H9 (cell line): Measurements from ENCODE around the gene IPO13. TPM values are rescaled to one million over a fixed set of nuclear protein-coding genes. Genes with fewer than 3 reads are reported as not detected.

Experiments
- DNase-seq: peaks from one replicate; pipeline ENCODE4 v3.0.0-alpha.2; 2017
- H2AFZ ChIP-seq: one replicate; pipeline ENCODE4 v1.6.1; 2013; ENCODE audit warnings: mild to moderate bottlenecking, low read length, control low read depth, moderate library complexity
- H2AK5ac ChIP-seq: 2 replicates; pipeline ENCODE4 v1.6.1; 2013; ENCODE audit warnings: low read length, control low read depth, mixed read lengths; ENCODE audit not compliant: insufficient read length
- H2BK120ac ChIP-seq: one replicate; pipeline ENCODE4 v1.6.1; 2013; ENCODE audit warnings: low read depth, mild to moderate bottlenecking, low read length, control low read depth, inconsistent platforms; ENCODE audit not compliant: poor library complexity, severe bottlenecking
- H2BK12ac ChIP-seq: 2 replicates; pipeline ENCODE4 v1.6.1; 2013; ENCODE audit warnings: low read length, control low read depth, mixed read lengths, low read depth; ENCODE audit not compliant: insufficient read length
- H2BK15ac ChIP-seq: 2 replicates; pipeline ENCODE4 v1.6.1; 2013; ENCODE audit warnings: low read depth, low read length, control low read depth
- H2BK20ac ChIP-seq: one replicate; pipeline ENCODE4 v1.6.1; 2013; ENCODE audit warnings: low read depth, mild to moderate bottlenecking, low read length, control low read depth, inconsistent platforms; ENCODE audit not compliant: poor library complexity, severe bottlenecking
- H2BK5ac ChIP-seq: 2 replicates; pipeline ENCODE4 v1.6.1; 2013; ENCODE audit warnings: low read length, control low read depth, mixed read lengths; ENCODE audit not compliant: insufficient read length
- H3K14ac ChIP-seq: 2 replicates; pipeline ENCODE4 v1.6.1; 2013; ENCODE audit warnings: low read length, control low read depth; ENCODE audit not compliant: insufficient read depth
- H3K18ac ChIP-seq: 2 replicates; pipeline ENCODE4 v1.6.1; 2013; ENCODE audit warnings: low read depth, mild to moderate bottlenecking, mixed read lengths, low read length, control low read depth; ENCODE audit not compliant: insufficient read length
- H3K23ac ChIP-seq: 2 replicates; pipeline ENCODE4 v1.6.1; 2013; ENCODE audit warnings: low read length, control low read depth, mixed read lengths, low read depth; ENCODE audit not compliant: insufficient read length
- H3K23me2 ChIP-seq: 2 replicates; pipeline ENCODE4 v1.6.1; 2013; ENCODE audit warnings: low read depth, mild to moderate bottlenecking, mixed read lengths, low read length, control low read depth; ENCODE audit not compliant: insufficient read length, poor library complexity, severe bottlenecking
- H3K27ac ChIP-seq: 2 replicates; pipeline ENCODE4 v1.5.1; 2013; ENCODE audit warnings: low read length, control low read depth, mixed read lengths, low read depth; ENCODE audit not compliant: insufficient read length
- H3K27me3 ChIP-seq: 2 replicates; pipeline ENCODE4 v1.6.1; 2013; ENCODE audit warnings: low read length, control low read depth, inconsistent platforms; ENCODE audit not compliant: insufficient read depth
- H3K4ac ChIP-seq: 2 replicates; pipeline ENCODE4 v1.6.1; 2013; ENCODE audit warnings: low read depth, mild to moderate bottlenecking, control low read depth, inconsistent platforms, low read length, moderate library complexity
- H3K4me1 ChIP-seq: 2 replicates; pipeline ENCODE4 v1.6.1; 2013; ENCODE audit warnings: low read length, control low read depth, inconsistent platforms; ENCODE audit not compliant: insufficient read depth
- H3K4me2 ChIP-seq: 2 replicates; pipeline ENCODE4 v1.6.1; 2013; ENCODE audit warnings: low read length, control low read depth, mixed read lengths; ENCODE audit not compliant: insufficient read length, insufficient read depth
- H3K56ac ChIP-seq: 2 replicates; pipeline ENCODE4 v1.6.1; 2013; ENCODE audit warnings: low read depth, mild to moderate bottlenecking, mixed read lengths, low read length, control low read depth; ENCODE audit not compliant: insufficient read length
- H3K79me1 ChIP-seq: 2 replicates; pipeline ENCODE4 v1.6.1; 2013; ENCODE audit warnings: low read depth, mild to moderate bottlenecking, moderate library complexity, low read length, control low read depth, inconsistent platforms; ENCODE audit not compliant: insufficient read depth, poor library complexity, severe bottlenecking
- H3K79me2 ChIP-seq: 2 replicates; pipeline ENCODE4 v1.6.1; 2013; ENCODE audit warnings: low read length, control low read depth, inconsistent platforms; ENCODE audit not compliant: insufficient read depth
- H3K9ac ChIP-seq: 2 replicates; pipeline ENCODE4 v1.6.1; 2013; ENCODE audit warnings: low read length, control low read depth, mixed read lengths; ENCODE audit not compliant: insufficient read length; ENCODE audit errors: extremely low read depth
- H3K9me3 ChIP-seq: one replicate; pipeline ENCODE4 v1.6.1; 2013; ENCODE audit warnings: low read depth, low read length, inconsistent platforms; ENCODE audit not compliant: control insufficient read depth
- H3T11ph ChIP-seq: one replicate; pipeline ENCODE4 v1.6.1; 2013; ENCODE audit warnings: mild to moderate bottlenecking, low read length, control low read depth, inconsistent platforms
- H4K20me1 ChIP-seq: one replicate; pipeline ENCODE4 v1.6.1; 2013; ENCODE audit not compliant: control insufficient read depth, insufficient read length, insufficient read depth
- H4K5ac ChIP-seq: 2 replicates; pipeline ENCODE4 v1.6.1; 2013; ENCODE audit warnings: low read depth, mild to moderate bottlenecking, mixed read lengths, low read length, control low read depth; ENCODE audit not compliant: insufficient read length
- H4K8ac ChIP-seq: replicated peaks from 2 replicates; pipeline ENCODE4 v1.6.1; 2013; ENCODE audit warnings: low read length, control low read depth, mixed read lengths, low read depth; ENCODE audit not compliant: insufficient read length
- H4K91ac ChIP-seq: 2 replicates; pipeline ENCODE4 v1.6.1; 2013; ENCODE audit warnings: low read depth, mild to moderate bottlenecking, moderate library complexity, mixed read lengths, low read length, control low read depth; ENCODE audit not compliant: insufficient read length
- H3K27ac Mint-ChIP-seq, 3 experiments: 2 replicates in 2 of 3; 3 replicates in 1 of 3; pipeline ENCODE4 v1.8.0; 2020 to 2021; ENCODE audit warnings: mixed read lengths in 3 of 3, mild to moderate bottlenecking in 1 of 3, moderate library complexity in 1 of 3
- H3K27me3 Mint-ChIP-seq: 2 replicates; pipeline ENCODE4 v1.8.0; 2021; ENCODE audit warnings: low read depth, mild to moderate bottlenecking, moderate library complexity, mixed read lengths
- H3K36me3 Mint-ChIP-seq, 3 experiments: 2 replicates in 2 of 3; 3 replicates in 1 of 3; pipeline ENCODE4 v1.8.0; 2020 to 2021; ENCODE audit warnings: low read depth in 3 of 3, mixed read lengths in 3 of 3; ENCODE audit not compliant: insufficient read depth in 1 of 3
- H3K4me1 Mint-ChIP-seq, 2 experiments: 2 replicates each; pipeline ENCODE4 v1.8.0; 2020; ENCODE audit warnings: mixed read lengths in 2 of 2
- H3K4me3 Mint-ChIP-seq, 2 experiments: 2 replicates in 1 of 2; 3 replicates in 1 of 2; pipeline ENCODE4 v1.8.0; 2020 to 2021; ENCODE audit warnings: mild to moderate bottlenecking in 2 of 2, mixed read lengths in 2 of 2, moderate library complexity in 1 of 2
- H3K9me3 Mint-ChIP-seq, 2 experiments: 2 replicates in 1 of 2; 3 replicates in 1 of 2; pipeline ENCODE4 v1.8.0; 2020; ENCODE audit warnings: mild to moderate bottlenecking in 2 of 2, mixed read lengths in 2 of 2, moderate library complexity in 1 of 2
- WGBS: extraction: QIAGEN DNeasy Blood & Tissue Kit; methylation state at CpG from one replicate; pipeline ENCODE4 v1.1.7; 2013; ENCODE audit warnings: missing lambda C conversion rate, low lambda C conversion rate, mixed read lengths; ENCODE audit not compliant: insufficient read length; ENCODE audit errors: extremely low coverage; 5-methylcytosine and 5-hydroxymethylcytosine counted together
- total RNA-seq: library from RNA; stranded (reverse); gene quantifications from 2 replicates; pipeline ENCODE4 v1.2.1, GENCODE V29; 2021
- TF ChIP-seq, protein P1 (sequence below): fragments of 200-600 bp; sonication (generic); conservative IDR thresholded peaks from 3 replicates; pipeline ENCODE4 v1.8.0; 2021; ENCODE audit warnings: antibody characterized with exemption, mild to moderate bottlenecking

IPO13 gene
- total RNA-seq, 1 experiment from 2014 or later = 24.5 TPM

GRCh38 chr1:43987159-43987902 is 40.6 kb downstream of the IPO13 start:
- H2BK15ac ChIP-seq = no peak overlapping the region
- no peak overlapping the region for H4K5ac ChIP-seq
- no peak overlapping the region for H3K18ac ChIP-seq
- H4K8ac ChIP-seq = no peak overlapping the region
- WGBS = no CpG with 5 or more reads among the region's 6 CpGs
- no peak overlapping the region for H2BK20ac ChIP-seq
- no peak overlapping the region for H3K4me2 ChIP-seq
- no peaks in the 10 kb centered on the region; the same call in 1 of the 2 replicates for H3K79me2 ChIP-seq
- H2BK12ac ChIP-seq = no peak overlapping the region
- no peak overlapping the region for H3K56ac ChIP-seq
- H2BK5ac ChIP-seq = no peak overlapping the region
- no peak overlapping the region for H3K14ac ChIP-seq
- H3K9ac ChIP-seq = no peak overlapping the region
- H4K91ac ChIP-seq = no peak overlapping the region
- no peaks in the 10 kb centered on the region for H3K9me3 Mint-ChIP-seq
- H3K27ac Mint-ChIP-seq = no peak overlapping the region; a peak in 1 of 7 replicates
- peaks cover 6 to 8% of the 10 kb centered on the region in 2 experiments for H3K4me1 Mint-ChIP-seq
- peaks cover 3% of the 10 kb centered on the region for H3K27me3 Mint-ChIP-seq
- no peak overlapping the region for H3K23ac ChIP-seq
- no peaks in the 10 kb centered on the region for H3K9me3 ChIP-seq
- peaks cover 10% of the 10 kb centered on the region for H3K23me2 ChIP-seq
- H3K27ac ChIP-seq = no peak overlapping the region
- H3K36me3 Mint-ChIP-seq = peaks cover 13 to 46% (median 36%) of the 10 kb centered on the region in 3 experiments; a peak in 6 of 7 replicates
- H2AFZ ChIP-seq = no peak overlapping the region
- H3T11ph ChIP-seq = no peak overlapping the region
- TF ChIP-seq, protein P1, sequence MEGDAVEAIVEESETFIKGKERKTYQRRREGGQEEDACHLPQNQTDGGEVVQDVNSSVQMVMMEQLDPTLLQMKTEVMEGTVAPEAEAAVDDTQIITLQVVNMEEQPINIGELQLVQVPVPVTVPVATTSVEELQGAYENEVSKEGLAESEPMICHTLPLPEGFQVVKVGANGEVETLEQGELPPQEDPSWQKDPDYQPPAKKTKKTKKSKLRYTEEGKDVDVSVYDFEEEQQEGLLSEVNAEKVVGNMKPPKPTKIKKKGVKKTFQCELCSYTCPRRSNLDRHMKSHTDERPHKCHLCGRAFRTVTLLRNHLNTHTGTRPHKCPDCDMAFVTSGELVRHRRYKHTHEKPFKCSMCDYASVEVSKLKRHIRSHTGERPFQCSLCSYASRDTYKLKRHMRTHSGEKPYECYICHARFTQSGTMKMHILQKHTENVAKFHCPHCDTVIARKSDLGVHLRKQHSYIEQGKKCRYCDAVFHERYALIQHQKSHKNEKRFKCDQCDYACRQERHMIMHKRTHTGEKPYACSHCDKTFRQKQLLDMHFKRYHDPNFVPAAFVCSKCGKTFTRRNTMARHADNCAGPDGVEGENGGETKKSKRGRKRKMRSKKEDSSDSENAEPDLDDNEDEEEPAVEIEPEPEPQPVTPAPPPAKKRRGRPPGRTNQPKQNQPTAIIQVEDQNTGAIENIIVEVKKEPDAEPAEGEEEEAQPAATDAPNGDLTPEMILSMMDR = no peak
- DNase-seq = no peak
- no peak overlapping the region for H2BK120ac ChIP-seq
- H3K4me3 Mint-ChIP-seq = no peak overlapping the region
- H3K4me1 ChIP-seq = no peaks in the 10 kb centered on the region
- no peaks in the 10 kb centered on the region for H4K20me1 ChIP-seq
- H2AK5ac ChIP-seq = no peak overlapping the region
- no peaks in the 10 kb centered on the region for H3K79me1 ChIP-seq
- no peak overlapping the region for H3K4ac ChIP-seq
- H3K27me3 ChIP-seq = no peaks in the 10 kb centered on the region
